Ascending aorta (tissue), 2 donors: ENCODE data around the gene PRKCB. TPM values are rescaled to one million over a fixed set of nuclear protein-coding genes. Genes with fewer than 3 reads are reported as not detected.
"Not testable (repeated sequence)": the region's sequence is repeated elsewhere in the genome, so short reads cannot be mapped to it uniquely, and the experiment has no call there.

Experiments
- DNase-seq, 2 donors: peaks; one replicate each; pipeline ENCODE4 v3.0.0-alpha.2; 2019; ENCODE audit warnings: low spot score in 2 of 2
- H3K27ac ChIP-seq, 2 donors: fragments of 200-600 bp; sonication (generic); one replicate each; pipeline ENCODE4 v1.5.1; 2016 to 2017; ENCODE audit warnings: mild to moderate bottlenecking in 1 of 2
- H3K27me3 ChIP-seq: fragments of 200-600 bp; sonication (generic); one replicate; pipeline ENCODE4 v1.5.1; 2017
- H3K36me3 ChIP-seq, 2 donors: fragments of 200-600 bp; sonication (generic); one replicate each; pipeline ENCODE4 v1.5.1; 2016
- H3K4me1 ChIP-seq, 2 donors: fragments of 200-600 bp; sonication (generic); one replicate each; pipeline ENCODE4 v1.5.1; 2016 to 2017; ENCODE audit warnings: mild to moderate bottlenecking in 1 of 2
- H3K4me3 ChIP-seq, 2 donors: fragments of 200-600 bp; sonication (generic); one replicate each; pipeline ENCODE4 v1.5.1; 2016 to 2017; ENCODE audit warnings: mild to moderate bottlenecking in 1 of 2
- H3K9me3 ChIP-seq, 2 donors: fragments of 200-600 bp; sonication (generic); one replicate each; pipeline ENCODE4 v1.5.1; 2016
- intact Hi-C: fragments of 100-400 bp; cut with DNase I; formaldehyde crosslinking; loops from one replicate; pipeline ENCODE4 v1.15.1; 2023
- total RNA-seq: library from RNA; depleted of rRNA; stranded (reverse); fragments of >200 nt; gene quantifications from one replicate; pipeline ENCODE4 v1.1.0, GENCODE V29; 2016
- TF ChIP-seq, protein P1 (sequence below), 3 experiments: fragments of 200-600 bp in 2 of 3; fragments of 450-650 bp in 1 of 3; sonication (generic) in 2 of 3; IDR thresholded peaks; one replicate each; pipeline ENCODE4 v1.5.1; 2016 to 2019; ENCODE audit warnings: antibody characterized with exemption in 3 of 3, mild to moderate bottlenecking in 1 of 3, moderate library complexity in 1 of 3

Gene PRKCB
- total RNA-seq, 1 donor from 2014 or later = 1.2 TPM

GRCh38 chr16:24235806-24236205, 400.0 kb downstream of the PRKCB start:
- H3K36me3 ChIP-seq = no peaks in the 10 kb centered on the region
- TF ChIP-seq, protein P1, sequence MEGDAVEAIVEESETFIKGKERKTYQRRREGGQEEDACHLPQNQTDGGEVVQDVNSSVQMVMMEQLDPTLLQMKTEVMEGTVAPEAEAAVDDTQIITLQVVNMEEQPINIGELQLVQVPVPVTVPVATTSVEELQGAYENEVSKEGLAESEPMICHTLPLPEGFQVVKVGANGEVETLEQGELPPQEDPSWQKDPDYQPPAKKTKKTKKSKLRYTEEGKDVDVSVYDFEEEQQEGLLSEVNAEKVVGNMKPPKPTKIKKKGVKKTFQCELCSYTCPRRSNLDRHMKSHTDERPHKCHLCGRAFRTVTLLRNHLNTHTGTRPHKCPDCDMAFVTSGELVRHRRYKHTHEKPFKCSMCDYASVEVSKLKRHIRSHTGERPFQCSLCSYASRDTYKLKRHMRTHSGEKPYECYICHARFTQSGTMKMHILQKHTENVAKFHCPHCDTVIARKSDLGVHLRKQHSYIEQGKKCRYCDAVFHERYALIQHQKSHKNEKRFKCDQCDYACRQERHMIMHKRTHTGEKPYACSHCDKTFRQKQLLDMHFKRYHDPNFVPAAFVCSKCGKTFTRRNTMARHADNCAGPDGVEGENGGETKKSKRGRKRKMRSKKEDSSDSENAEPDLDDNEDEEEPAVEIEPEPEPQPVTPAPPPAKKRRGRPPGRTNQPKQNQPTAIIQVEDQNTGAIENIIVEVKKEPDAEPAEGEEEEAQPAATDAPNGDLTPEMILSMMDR (IDR thresholded peaks at IDR 0.05) = no peak
- no peak overlapping the region for H3K27ac ChIP-seq
- H3K4me1 ChIP-seq = no peaks in the 10 kb centered on the region
- H3K27me3 ChIP-seq = no peaks in the 10 kb centered on the region
- intact Hi-C loops = no loop called here
- no peaks in the 10 kb centered on the region for H3K9me3 ChIP-seq
- no peak for DNase-seq
- no peak overlapping the region for H3K4me3 ChIP-seq

GRCh38 chr16:24238846-24239245, 403.1 kb downstream of the PRKCB start:
- DNase-seq, H3K36me3 ChIP-seq, H3K4me3 ChIP-seq, H3K27me3 ChIP-seq, intact Hi-C loops, H3K9me3 ChIP-seq, H3K27ac ChIP-seq, H3K4me1 ChIP-seq: not testable (repeated sequence)

DNA sequence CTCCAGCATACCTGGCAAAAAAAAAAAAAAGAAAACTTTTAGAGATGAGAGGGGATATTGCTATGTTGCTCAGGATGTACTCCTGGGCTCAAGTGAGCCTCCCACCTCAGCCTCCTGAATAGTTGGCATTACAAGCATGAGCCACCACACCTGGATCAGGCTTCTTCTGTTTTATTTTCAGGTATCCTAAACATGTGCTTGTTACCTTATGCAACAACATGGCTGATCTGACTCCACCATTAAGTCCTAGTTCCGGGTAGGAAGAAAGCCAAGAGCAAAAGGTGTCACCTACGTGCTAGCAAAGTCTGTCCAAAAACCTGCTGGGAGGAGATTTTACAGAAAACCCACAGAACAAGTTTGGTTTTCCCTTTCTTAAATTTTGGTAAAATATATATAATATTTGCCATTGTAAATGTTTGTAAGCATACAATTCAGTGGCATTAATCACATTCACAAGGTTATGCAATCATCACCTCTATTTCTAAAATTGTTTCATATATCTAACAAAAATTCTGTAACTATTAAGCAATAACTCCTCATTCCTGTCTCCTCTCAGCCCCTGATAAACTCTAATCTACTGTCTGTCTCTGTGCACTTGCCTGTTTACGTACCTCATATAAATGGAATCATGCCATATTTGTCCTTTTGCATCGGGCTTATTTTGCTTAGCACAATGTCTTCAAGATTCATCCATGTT, 411.3 kb downstream of the PRKCB start:
- intact Hi-C loops = no loop called here
- H3K4me3 ChIP-seq = no peak overlapping the region
- no peak overlapping the region for H3K27ac ChIP-seq
- H3K36me3 ChIP-seq = no peaks in the 10 kb centered on the region
- no peaks in the 10 kb centered on the region for H3K27me3 ChIP-seq
- H3K9me3 ChIP-seq = no peaks in the 10 kb centered on the region
- TF ChIP-seq, protein P1 (IDR thresholded peaks at IDR 0.05) = no peak
- no peaks in the 10 kb centered on the region for H3K4me1 ChIP-seq
- DNase-seq = no peak

DNA sequence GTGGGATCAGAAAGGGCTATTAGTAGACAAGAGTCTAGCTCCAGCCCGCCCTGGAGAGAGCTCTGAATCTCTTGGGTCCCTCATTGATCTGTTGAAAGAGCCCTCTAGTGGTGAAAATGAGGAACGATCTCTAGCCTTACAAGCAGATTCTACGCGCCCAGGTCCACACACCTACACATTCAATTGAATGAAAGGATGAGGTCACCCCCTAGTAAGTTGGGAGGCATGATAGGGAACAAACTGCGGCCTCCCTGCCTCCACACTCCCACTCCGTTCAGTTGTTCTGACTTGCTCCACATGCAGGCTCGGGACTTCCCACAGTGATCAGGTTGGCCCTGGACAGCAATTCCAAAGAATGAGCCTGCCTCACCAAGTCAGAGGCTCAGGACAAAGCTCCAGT, 417.4 kb downstream of the PRKCB start:
- Histone ChIP-seq H3K9me3 (no peaks in the 10 kb centered on the region), H3K4me3 (no peak overlapping the region), H3K27ac (no peak overlapping the region), H3K36me3 (no peaks in the 10 kb centered on the region), H3K4me1 (no peaks in the 10 kb centered on the region), H3K27me3 (no peaks in the 10 kb centered on the region)
- no peak for DNase-seq
- TF ChIP-seq, protein P1 (IDR thresholded peaks at IDR 0.05) = peak in 2 of 3 experiments; percentile 23 to 41
- intact Hi-C loops = no loop called here

DNA sequence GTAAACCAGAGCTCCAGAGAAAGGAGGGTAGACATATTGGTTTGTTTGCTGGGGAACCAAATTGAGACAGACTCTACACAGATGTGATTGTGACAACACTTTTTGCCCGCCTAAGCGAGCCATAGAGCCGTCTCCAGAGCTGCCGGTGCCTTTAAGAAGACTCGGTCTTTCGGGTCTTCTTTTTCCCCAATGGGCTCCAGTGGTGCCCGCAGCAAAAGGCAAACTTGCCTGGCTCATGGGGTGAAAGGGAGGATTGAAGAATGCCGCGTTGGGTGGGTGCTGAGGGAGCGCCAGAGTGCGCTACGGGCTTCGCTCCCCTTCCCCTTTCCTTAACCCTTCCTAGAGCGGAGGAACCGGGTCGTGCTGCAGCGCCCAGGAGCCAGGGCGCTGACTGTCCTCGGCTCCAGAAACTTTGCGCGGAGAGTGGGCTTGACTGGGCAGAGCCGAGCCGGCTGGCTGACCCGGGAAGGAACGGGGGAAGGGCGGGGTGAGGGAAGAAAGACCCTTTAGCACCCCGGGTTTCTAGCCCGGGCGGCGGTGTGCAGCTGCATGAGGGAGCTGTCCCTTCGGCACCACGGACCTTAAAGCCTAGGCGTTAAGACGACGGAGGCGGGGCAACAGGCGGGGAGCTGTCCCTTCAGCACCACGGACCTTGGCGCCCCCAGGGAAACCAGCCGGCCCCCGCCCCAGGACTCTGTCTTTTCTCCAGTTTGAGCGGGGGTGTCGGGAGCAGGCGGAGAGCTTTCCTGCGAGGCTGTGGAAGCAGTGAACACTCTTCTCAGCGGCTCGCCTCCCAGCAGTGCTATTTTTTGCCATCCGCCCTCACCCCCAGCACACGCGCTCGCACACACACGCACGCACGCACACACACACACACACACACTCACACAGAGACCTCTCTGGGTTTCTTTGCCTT, 419.9 kb downstream of the PRKCB start, which contains the start of gene CACNG3:
CACNG3 (plus strand) TSS at position 880 of the 916 bp plus-strand sequence. CDS start 420 bp downstream, outside the sequence.
- Histone ChIP-seq H3K27ac (no peak within 1 kb of the TSS), H3K36me3 (no peaks in the 10 kb centered on the region), H3K4me3 (no peak within 1 kb of the TSS), H3K27me3 (no peaks in the 10 kb centered on the region), H3K4me1 (no peaks in the 10 kb centered on the region), H3K9me3 (no peaks in the 10 kb centered on the region)
- intact Hi-C loops = no loop called here
- no peak for DNase-seq
- TF ChIP-seq, protein P1 (IDR thresholded peaks at IDR 0.05) = no peak

DNA sequence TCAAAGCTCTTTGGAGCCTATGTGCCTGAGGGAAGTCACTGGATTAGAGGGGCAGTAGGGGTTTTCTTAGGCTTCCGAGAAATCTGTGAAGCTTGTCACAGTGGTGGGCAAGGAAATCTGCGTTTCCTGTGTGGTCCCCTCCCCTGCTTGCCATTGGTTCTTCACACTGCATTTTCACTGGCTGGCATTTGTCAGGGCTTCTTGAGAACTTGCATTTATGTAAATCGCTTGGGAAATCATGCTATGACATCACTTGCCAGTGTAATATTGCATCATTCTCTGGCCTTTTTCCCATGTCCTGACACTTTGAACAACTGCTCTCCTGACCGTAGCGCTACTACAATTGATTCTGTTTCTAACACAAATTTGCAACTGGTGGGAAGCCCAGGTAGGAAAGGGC, 422.2 kb downstream of the PRKCB start:
- no peak overlapping the region for H3K4me3 ChIP-seq
- intact Hi-C loops = no loop called here
- H3K27me3 ChIP-seq = no peaks in the 10 kb centered on the region
- no peaks in the 10 kb centered on the region for H3K4me1 ChIP-seq
- no peaks in the 10 kb centered on the region for H3K9me3 ChIP-seq
- DNase-seq = no peak
- TF ChIP-seq, protein P1 (IDR thresholded peaks at IDR 0.05) = no peak
- no peaks in the 10 kb centered on the region for H3K36me3 ChIP-seq
- H3K27ac ChIP-seq = no peak overlapping the region
